Mesenteric fat pad (tissue), 1 donor: Measurements from ENCODE around the gene CPNE5. TPM values are rescaled to one million over a fixed set of nuclear protein-coding genes. Genes with fewer than 3 reads are reported as not detected.
"Not testable (repeated sequence)": the region's sequence is repeated elsewhere in the genome, so short reads cannot be mapped to it uniquely, and the experiment has no call there.

Experiments
- DNase-seq: peaks from one replicate; pipeline ENCODE4 v3.0.0-alpha.2; 2020; ENCODE audit warnings: low spot score
- total RNA-seq: library from RNA; stranded (reverse); fragmentation: NEBNext Ultra II Directional; extraction: Animal tissue kit (Norgen Biotek cat#: 25700); gene quantifications from one replicate; pipeline ENCODE4 v1.2.1, GENCODE V29; 2021
- donor health status: DM: yes; HTN: yes; CAD: no.

The CPNE5 gene
- total RNA-seq, 1 donor from 2014 or later: 2.8 TPM

DNA sequence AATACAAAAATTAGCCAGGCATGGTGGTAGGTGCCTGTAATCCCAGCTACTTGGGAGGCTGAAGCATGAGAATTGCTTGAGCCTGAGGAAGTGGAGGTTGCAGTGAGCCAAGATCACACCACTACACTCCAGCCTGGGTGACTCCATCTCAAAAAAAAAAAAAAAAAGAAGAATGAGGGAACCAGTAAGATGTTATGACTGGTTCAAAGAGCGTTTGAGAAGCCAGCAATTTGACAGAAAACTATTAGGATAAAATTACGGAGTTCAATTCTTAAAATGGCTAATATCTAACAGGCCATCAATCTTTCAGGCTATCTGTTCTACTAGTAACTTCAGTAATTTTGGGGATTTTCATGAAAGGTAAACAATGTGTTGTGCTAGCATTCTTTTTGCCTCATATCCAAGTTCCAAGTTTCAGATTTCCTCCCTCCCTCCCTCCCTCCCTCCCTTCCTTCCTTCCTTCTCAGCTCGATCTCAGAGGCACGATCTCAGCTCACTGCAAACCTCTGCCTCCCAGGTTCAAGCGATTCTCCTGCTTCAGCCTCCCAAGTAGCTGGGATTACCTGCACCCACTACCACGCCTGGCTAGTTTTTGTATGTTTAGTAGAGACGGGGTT, 134.2 kb downstream of the CPNE5 start:
- DNase-seq: not testable (repeated sequence)

DNA sequence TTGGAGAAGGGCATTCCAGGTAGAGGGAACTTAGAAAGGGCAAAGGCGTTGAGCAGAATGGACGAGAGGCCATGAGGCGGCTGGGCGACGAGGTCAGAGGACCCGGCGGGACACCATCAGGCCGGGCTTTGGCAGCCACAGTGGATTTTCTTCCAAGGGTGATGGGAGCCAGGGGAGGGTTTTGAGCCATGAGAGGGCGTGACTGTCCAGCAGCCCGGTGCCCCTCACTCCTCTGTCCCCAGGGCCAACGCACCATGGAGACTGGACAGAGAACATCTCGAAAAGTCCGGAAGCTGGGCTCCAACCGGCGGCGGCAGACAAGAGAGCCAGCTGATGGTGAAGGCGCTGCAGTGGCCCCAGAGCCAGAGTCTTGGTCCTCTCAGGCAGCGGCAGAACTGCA, 135.3 kb downstream of the CPNE5 start:
- peak; percentile 87 for DNase-seq

DNA sequence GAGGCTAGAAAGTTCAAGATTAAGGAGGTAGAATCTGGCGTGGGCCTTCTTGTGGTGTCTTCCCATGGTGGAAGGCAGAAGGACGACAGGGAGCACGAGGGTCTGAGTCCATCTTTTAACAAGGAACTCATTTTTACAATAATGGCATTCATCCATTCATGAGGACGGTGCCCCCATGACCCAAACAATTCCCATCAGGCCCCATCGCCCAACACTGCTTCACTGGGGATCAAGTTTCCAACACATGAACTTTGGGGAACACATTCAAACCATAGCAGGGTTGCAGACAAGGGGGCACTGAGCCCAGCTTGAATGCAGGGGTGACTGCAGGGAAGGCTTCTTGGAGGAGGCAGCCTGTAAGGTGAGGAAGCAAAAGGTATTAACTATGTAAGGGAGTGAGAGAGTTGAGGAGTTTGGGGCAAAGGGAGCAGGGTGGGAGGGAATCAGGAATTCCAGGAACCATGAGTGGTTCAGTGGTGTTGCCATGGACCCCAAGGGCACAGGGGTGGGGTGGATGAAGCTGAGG, 136.1 kb downstream of the CPNE5 start:
- peak; percentile 53 for DNase-seq

GRCh38 chr6:36702656-36703055, 136.6 kb downstream of the CPNE5 start:
- DNase-seq: peak; percentile 3

- peak; percentile 57 for DNase-seq
Measured at GRCh38 chr6:36701401-36701991, 137.7 kb downstream of the CPNE5 start.

GRCh38 chr6:36700831-36701230, 138.4 kb downstream of the CPNE5 start:
- DNase-seq: no peak

DNA sequence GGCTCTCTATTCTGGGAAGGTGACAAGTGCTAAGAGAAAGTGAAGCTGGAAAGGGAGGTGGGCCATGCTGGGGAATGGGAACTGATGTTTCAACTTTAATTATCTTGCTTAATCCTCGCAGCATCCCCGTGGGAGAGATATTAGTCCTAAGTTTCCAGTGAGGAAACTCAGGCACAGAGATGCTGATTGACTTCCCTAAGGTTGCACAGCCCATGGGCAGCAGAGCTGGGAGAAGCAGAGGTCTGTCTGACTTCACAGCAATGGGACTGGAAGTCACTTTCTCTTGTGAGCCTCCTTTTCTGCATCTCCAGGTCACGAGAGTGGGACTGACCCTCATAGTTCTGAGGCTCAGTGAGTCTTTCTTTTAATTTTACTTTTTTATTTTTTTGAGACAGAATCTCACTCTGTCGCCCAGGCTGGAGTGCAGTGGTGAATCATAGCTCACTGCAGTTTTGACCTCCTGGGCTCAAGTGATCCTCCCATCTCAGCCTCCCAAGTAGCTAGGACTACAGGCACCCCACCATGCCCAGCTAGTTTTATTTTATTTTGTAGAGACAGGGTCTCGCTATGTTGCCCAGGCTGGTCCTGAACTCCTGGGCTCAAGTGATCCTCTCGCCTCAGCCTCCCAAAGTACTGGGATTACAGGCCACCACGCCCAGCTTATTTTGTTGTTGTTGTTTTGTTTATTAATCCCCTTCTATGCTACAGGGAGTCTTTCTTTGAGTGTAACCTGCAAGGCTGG, 139.0 kb downstream of the CPNE5 start:
- peak; percentile 43 for DNase-seq

DNA sequence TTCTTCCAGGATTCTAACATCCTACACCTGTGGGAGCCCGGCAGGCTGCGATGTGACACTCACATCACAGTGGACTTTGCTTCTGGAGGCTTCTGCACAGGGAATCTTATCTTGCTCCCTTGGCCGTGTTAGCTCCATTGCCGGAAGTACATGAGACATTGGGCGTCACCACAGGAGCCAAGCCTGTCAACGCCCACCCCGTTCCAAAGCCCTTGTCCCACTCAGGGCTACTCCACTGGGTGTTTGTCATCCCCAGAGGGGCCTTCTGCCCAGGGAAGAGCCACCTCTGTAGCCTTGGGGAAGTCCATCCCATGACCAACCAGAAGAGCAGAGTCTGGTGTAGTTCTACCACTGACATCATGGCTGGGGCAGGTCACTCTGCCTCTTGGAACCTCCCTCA, 139.9 kb downstream of the CPNE5 start:
- peak; percentile 73 for DNase-seq

DNA sequence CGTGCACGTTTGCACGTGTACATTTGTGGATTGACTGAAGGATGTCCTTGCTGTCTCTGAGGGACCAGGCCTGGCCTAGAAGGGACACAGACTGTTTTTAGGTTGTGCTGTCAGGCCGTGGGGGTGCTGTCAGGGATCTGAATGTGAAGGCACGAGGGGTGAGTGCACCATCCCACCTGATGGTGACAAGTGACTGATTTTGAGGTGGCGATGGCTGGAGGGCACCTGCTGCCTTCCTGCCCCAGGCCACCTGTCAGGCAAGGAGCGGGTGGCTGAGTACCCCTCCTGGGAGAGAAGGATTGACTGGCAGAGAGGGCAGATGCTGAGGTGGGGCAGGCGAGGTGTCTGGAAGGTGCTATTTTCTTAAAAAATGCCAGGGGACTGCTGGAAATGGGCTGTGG, 140.4 kb downstream of the CPNE5 start:
- DNase-seq: no peak

- DNase-seq: peak; percentile 69
Measured at GRCh38 chr6:36698196-36698595, 141.0 kb downstream of the CPNE5 start.

GRCh38 chr6:36697481-36697903, 141.8 kb downstream of the CPNE5 start, which contains the start of gene RAB44:
TSS of gene RAB44 (plus strand) at chr6:36697826. CDS start at chr6:36704236, 6,410 bp downstream.
- DNase-seq: peak; percentile 87

- no peak for DNase-seq
Measured at GRCh38 chr6:36695414-36695813, 143.8 kb downstream of the CPNE5 start.

- peak; percentile 8 for DNase-seq
Measured at GRCh38 chr6:36694616-36695015, 144.6 kb downstream of the CPNE5 start.

DNA sequence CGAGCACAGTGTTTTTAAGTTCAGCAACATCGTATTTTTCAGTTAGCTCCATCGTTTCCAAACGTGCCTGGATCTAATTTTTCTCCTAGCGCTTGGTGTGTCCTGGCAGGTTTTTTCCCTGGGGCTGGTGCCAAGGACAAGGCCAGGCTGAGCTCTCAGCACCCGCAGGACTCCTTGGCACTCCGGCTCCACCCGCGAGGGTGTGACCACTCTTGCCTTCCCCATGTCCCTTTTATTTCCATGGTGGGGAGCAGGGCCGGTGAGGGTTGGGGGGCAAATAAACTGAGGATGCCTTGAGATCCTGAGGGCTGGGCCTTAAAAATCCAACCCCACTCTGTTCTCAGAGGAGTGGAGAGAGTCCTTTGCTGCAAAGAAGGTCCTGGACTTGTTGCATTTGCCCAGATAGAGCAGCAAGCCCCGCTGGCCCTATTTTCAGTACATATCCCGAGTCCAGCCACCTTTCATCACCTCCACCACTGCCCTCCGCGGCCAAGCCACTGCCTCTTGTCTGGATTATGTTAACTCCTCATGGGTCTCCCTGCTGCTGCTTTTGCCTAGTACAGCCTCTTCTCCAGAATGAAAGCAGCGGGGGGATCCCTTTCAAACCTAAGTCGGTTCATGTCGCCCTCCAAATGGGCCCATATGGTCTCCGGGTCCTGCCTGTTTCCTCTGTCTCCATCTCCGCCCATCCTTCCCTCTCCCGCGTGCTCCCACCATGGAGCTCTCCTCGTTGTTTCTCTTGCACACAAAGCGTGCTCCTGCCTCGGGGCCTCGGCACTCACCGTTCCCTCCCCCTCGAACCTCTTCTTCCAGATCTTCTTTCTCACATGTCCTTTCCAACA, 146.2 kb downstream of the CPNE5 start:
- DNase-seq: peak; percentile 77

DNA sequence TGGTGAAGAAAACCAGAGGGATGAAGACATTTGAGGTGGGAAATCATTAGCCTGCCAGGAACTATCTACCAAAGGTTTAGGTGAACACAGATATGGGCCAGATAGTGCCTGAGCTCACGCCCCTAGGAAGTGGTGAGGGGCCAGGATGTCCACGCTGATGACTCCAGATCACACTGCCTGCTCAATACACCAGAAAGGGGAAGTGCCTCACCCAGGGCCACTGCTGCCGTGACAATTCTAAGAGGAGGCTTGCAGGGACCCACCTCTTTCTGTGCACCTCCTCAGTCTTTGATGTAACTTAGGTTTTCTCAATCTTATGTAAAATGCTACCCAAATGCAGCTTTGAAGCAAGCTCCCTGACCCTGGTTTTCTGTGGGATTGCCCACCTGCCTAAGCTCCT, 147.0 kb downstream of the CPNE5 start:
- peak; percentile 33 for DNase-seq

DNA sequence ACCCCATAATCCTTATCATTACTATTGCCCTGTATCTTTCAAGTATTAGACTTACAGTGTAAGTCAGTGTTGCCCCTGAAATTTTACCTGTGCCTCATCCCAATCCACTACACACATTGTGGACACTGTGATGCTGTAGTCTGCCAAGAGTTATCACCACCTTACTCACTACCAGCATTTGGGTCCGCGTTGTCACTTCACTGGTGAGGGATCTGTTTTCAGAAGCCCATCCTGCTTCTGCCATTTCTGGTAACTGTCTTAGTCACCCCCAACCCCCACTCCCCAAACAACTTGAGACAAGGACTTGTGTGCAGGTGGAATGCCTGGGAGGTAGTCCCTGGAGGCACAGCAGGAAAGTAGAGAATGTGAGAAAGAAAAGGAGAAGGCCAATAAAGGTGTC, 147.6 kb downstream of the CPNE5 start:
- peak; percentile 30 for DNase-seq

GRCh38 chr6:36691011-36691410, 148.2 kb downstream of the CPNE5 start:
- DNase-seq: no peak
